Mesendoderm (in vitro differentiated cells): ENCODE data around the gene RGS17.

Experiments used
- DNase-seq: peaks from one replicate; pipeline ENCODE4 v3.0.0; 2013
- H2AK5ac ChIP-seq: 2 replicates; pipeline ENCODE4 v1.6.1; 2013; ENCODE audit warnings: low read length, inconsistent platforms
- H2BK120ac ChIP-seq: 2 replicates; pipeline ENCODE4 v1.6.1; 2013; ENCODE audit warnings: low read depth, mild to moderate bottlenecking, low read length, moderate library complexity, mixed read lengths
- H2BK15ac ChIP-seq: replicated peaks from 2 replicates; pipeline ENCODE4 v1.6.1; 2013; ENCODE audit warnings: low read depth, mild to moderate bottlenecking, moderate library complexity
- H2BK5ac ChIP-seq: 2 replicates; pipeline ENCODE4 v1.6.1; 2013; ENCODE audit warnings: low read length, inconsistent platforms
- H3K18ac ChIP-seq: 2 replicates; pipeline ENCODE4 v1.6.1; 2013; ENCODE audit warnings: mild to moderate bottlenecking, low read length, mixed read lengths
- H3K23ac ChIP-seq: one replicate; pipeline ENCODE4 v1.6.1; 2013; ENCODE audit warnings: low read length
- H3K27ac ChIP-seq: 2 replicates; pipeline ENCODE4 v1.5.1; 2013; ENCODE audit warnings: low read depth, mild to moderate bottlenecking, inconsistent platforms, low read length, moderate library complexity
- H3K27me3 ChIP-seq: 2 replicates; pipeline ENCODE4 v1.6.1; 2013; ENCODE audit warnings: low read length, control low read depth, mild to moderate bottlenecking, inconsistent platforms; ENCODE audit not compliant: insufficient read depth, poor library complexity
- H3K36me3 ChIP-seq: 2 replicates; pipeline ENCODE4 v1.6.1; 2013; ENCODE audit warnings: low read length, inconsistent platforms; ENCODE audit not compliant: control insufficient read depth, insufficient read depth
- H3K4ac ChIP-seq: one replicate; pipeline ENCODE4 v1.6.1; 2013; ENCODE audit warnings: low read depth, mild to moderate bottlenecking, low read length, moderate library complexity
- H3K4me1 ChIP-seq: 2 replicates; pipeline ENCODE4 v1.6.1; 2013; ENCODE audit warnings: low read depth, low read length, inconsistent platforms; ENCODE audit not compliant: control insufficient read depth
- H3K4me2 ChIP-seq: 2 replicates; pipeline ENCODE4 v1.6.1; 2013; ENCODE audit warnings: low read length
- H3K4me3 ChIP-seq: 2 replicates; pipeline ENCODE4 v1.5.1; 2013; ENCODE audit warnings: mild to moderate bottlenecking, low read length
- H3K56ac ChIP-seq: one replicate; pipeline ENCODE4 v1.6.1; 2013; ENCODE audit warnings: low read length
- H3K79me1 ChIP-seq: 2 replicates; pipeline ENCODE4 v1.6.1; 2013; ENCODE audit warnings: low read length, inconsistent platforms
- H3K79me2 ChIP-seq: 2 replicates; pipeline ENCODE4 v1.6.1; 2013; ENCODE audit warnings: mild to moderate bottlenecking, low read length; ENCODE audit not compliant: control insufficient read depth, insufficient read depth
- H3K9ac ChIP-seq: 2 replicates; pipeline ENCODE4 v1.6.1; 2013; ENCODE audit warnings: low read length, inconsistent platforms
- H4K5ac ChIP-seq: one replicate; pipeline ENCODE4 v1.6.1; 2013; ENCODE audit warnings: low read length
- H4K8ac ChIP-seq: one replicate; pipeline ENCODE4 v1.6.1; 2013; ENCODE audit warnings: low read depth, mild to moderate bottlenecking, control low read depth, low read length, moderate library complexity
- WGBS: extraction: QIAGEN DNeasy Blood & Tissue Kit; methylation state at CpG from one replicate; pipeline ENCODE4 v1.1.7; 2013; ENCODE audit warnings: low lambda C conversion rate, missing lambda C conversion rate; ENCODE audit not compliant: insufficient coverage; ENCODE audit errors: extremely low coverage; 5-methylcytosine and 5-hydroxymethylcytosine counted together

RGS17 gene

GRCh38 chr6:153038378-153039057, 92.6 kb downstream of the RGS17 start:
- Histone ChIP-seq H3K9ac (no peak overlapping the region), H4K8ac (no peak overlapping the region), H3K27me3 (no peaks in the 10 kb centered on the region), H4K5ac (no peak overlapping the region), H3K27ac (no peak overlapping the region), H2BK15ac (no peak overlapping the region), H3K4me1 (no peaks in the 10 kb centered on the region), H3K4me2 (no peak overlapping the region), H3K4me3 (no peak overlapping the region), H3K79me1 (no peaks in the 10 kb centered on the region), H3K4ac (no peak overlapping the region), H3K23ac (no peak overlapping the region), H3K56ac (no peak overlapping the region), H3K79me2 (no peaks in the 10 kb centered on the region), H3K18ac (no peak overlapping the region), H3K36me3 (no peaks in the 10 kb centered on the region), H2BK120ac (no peak overlapping the region), H2BK5ac (no peak overlapping the region), H2AK5ac (no peak overlapping the region)
- no peak for DNase-seq
- WGBS = no CpG with 5 or more reads among the region's 4 CpGs

GRCh38 chr6:153034139-153034538, 96.9 kb downstream of the RGS17 start:
- H3K4me3 ChIP-seq = no peak overlapping the region
- H4K8ac ChIP-seq = no peak overlapping the region
- no peak overlapping the region for H3K23ac ChIP-seq
- H3K79me1 ChIP-seq = no peaks in the 10 kb centered on the region
- H2BK15ac ChIP-seq = no peak overlapping the region
- no peak for DNase-seq
- no CpG with 5 or more reads among the region's 9 CpGs for WGBS
- no peak overlapping the region for H2BK5ac ChIP-seq
- no peaks in the 10 kb centered on the region for H3K27me3 ChIP-seq
- no peak overlapping the region for H3K18ac ChIP-seq
- no peak overlapping the region for H3K9ac ChIP-seq
- no peak overlapping the region for H3K27ac ChIP-seq
- H3K4me2 ChIP-seq = no peak overlapping the region
- H3K79me2 ChIP-seq = no peaks in the 10 kb centered on the region
- H2AK5ac ChIP-seq = no peak overlapping the region
- H3K4me1 ChIP-seq = no peaks in the 10 kb centered on the region
- no peak overlapping the region for H2BK120ac ChIP-seq
- peak overlapping the region; percentile 26 for H4K5ac ChIP-seq
- no peaks in the 10 kb centered on the region for H3K36me3 ChIP-seq
- no peak overlapping the region for H3K56ac ChIP-seq
- H3K4ac ChIP-seq = no peak overlapping the region

- H3K27me3 ChIP-seq = no peaks in the 10 kb centered on the region
- H3K36me3 ChIP-seq = no peaks in the 10 kb centered on the region
- no peak overlapping the region for H3K23ac ChIP-seq
- H2BK5ac ChIP-seq = no peak overlapping the region
- H3K4me2 ChIP-seq = no peak overlapping the region
- H3K56ac ChIP-seq = no peak overlapping the region
- H2BK120ac ChIP-seq = no peak overlapping the region
- DNase-seq = peak; percentile 44
- no peaks in the 10 kb centered on the region for H3K4me1 ChIP-seq
- H3K79me1 ChIP-seq = no peaks in the 10 kb centered on the region
- no peak overlapping the region for H3K4me3 ChIP-seq
- H4K8ac ChIP-seq = no peak overlapping the region
- H3K27ac ChIP-seq = no peak overlapping the region
- no CpG with 5 or more reads among the region's 9 CpGs for WGBS
- no peak overlapping the region for H3K4ac ChIP-seq
- no peak overlapping the region for H3K18ac ChIP-seq
- no peak overlapping the region for H2AK5ac ChIP-seq
- H4K5ac ChIP-seq = no peak overlapping the region
- no peak overlapping the region for H2BK15ac ChIP-seq
- no peak overlapping the region for H3K9ac ChIP-seq
- H3K79me2 ChIP-seq = no peaks in the 10 kb centered on the region
Measured at GRCh38 chr6:153032255-153032882, 98.7 kb downstream of the RGS17 start.

DNA sequence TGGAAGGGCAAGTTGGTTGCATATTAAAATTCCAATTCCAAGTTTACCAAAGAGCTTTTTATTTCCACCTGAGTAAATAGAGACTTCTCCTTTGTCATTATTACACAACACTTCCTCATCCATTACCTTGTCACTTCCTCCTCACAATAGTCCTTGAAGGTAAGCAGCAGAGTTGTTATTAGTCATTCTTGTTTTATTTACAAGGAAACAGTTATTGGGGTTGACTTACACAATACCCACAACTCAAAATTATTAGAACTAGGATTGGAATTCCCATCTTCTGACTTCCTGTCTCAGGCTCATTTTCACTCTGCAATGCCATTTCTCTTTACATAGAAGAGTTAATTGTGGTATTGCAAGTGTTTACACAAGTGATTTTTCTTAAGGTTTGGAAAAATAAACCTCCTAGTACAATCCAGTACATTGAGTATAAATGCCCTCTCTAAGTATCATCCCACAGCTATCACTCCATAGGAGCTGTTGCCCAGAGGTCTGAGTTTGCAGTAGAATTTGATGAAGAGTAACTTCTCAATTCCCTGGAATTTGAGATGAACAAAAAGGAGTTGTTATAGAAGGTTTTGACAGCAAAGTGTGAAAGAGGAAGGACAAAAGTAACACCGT, 99.6 kb downstream of the RGS17 start:
- no CpG with 5 or more reads among the region's 1 CpG for WGBS
- H3K4me2 ChIP-seq = no peak overlapping the region

GRCh38 chr6:153028963-153029362, 102.1 kb downstream of the RGS17 start:
- H3K79me1 ChIP-seq = no peaks in the 10 kb centered on the region
- H2BK15ac ChIP-seq = no peak overlapping the region
- no peak overlapping the region for H3K9ac ChIP-seq
- H3K4ac ChIP-seq = no peak overlapping the region
- H2BK5ac ChIP-seq = no peak overlapping the region
- H3K27ac ChIP-seq = no peak overlapping the region
- H3K79me2 ChIP-seq = no peaks in the 10 kb centered on the region
- H4K5ac ChIP-seq = no peak overlapping the region
- H3K27me3 ChIP-seq = no peaks in the 10 kb centered on the region
- no CpG with 5 or more reads among the region's 4 CpGs for WGBS
- no peak overlapping the region for H3K4me3 ChIP-seq
- no peak overlapping the region for H4K8ac ChIP-seq
- H2BK120ac ChIP-seq = no peak overlapping the region
- no peak overlapping the region for H3K56ac ChIP-seq
- H3K4me1 ChIP-seq = no peaks in the 10 kb centered on the region
- no peak overlapping the region for H3K4me2 ChIP-seq
- H3K23ac ChIP-seq = no peak overlapping the region
- no peak overlapping the region for H3K18ac ChIP-seq
- H3K36me3 ChIP-seq = no peaks in the 10 kb centered on the region
- no peak for DNase-seq
- no peak overlapping the region for H2AK5ac ChIP-seq

More for the DNA sequence above, 99.6 kb downstream of the RGS17 start:
- Histone ChIP-seq H3K9ac (no peak overlapping the region), H3K18ac (no peak overlapping the region), H3K23ac (no peak overlapping the region), H3K79me1 (no peaks in the 10 kb centered on the region), H3K56ac (no peak overlapping the region), H3K4ac (no peak overlapping the region), H4K5ac (no peak overlapping the region), H2BK15ac (no peak overlapping the region), H2BK120ac (no peak overlapping the region), H4K8ac (no peak overlapping the region), H3K36me3 (no peaks in the 10 kb centered on the region), H3K27ac (no peak overlapping the region), H3K79me2 (no peaks in the 10 kb centered on the region), H3K4me3 (no peak overlapping the region), H3K27me3 (no peaks in the 10 kb centered on the region), H3K4me1 (no peaks in the 10 kb centered on the region), H2BK5ac (no peak overlapping the region), H2AK5ac (no peak overlapping the region)
- DNase-seq = peak; percentile 15
